Transverse colon (tissue), 4 donors: ENCODE results near the gene MTF2. TPM values are rescaled to one million over a fixed set of nuclear protein-coding genes. Genes with fewer than 3 reads are reported as not detected.

ENCODE experiments used
- DNase-seq: peaks from one replicate; pipeline ENCODE4 v3.0.0-alpha.2; 2019
- H3K27ac ChIP-seq, 4 donors: fragments of 200-600 bp; sonication (generic); 2 replicates each; pipeline ENCODE4 v1.5.1; 2016 to 2018; ENCODE audit warnings: inconsistent platforms in 4 of 4
- H3K27me3 ChIP-seq: fragments of 200-600 bp; sonication (generic); 2 replicates; pipeline ENCODE4 v1.5.1; 2017; ENCODE audit warnings: inconsistent platforms
- H3K36me3 ChIP-seq, 4 donors: fragments of 200-600 bp; sonication (generic); 2 replicates each; pipeline ENCODE4 v1.5.1; 2017 to 2019; ENCODE audit warnings: inconsistent platforms in 4 of 4
- H3K4me1 ChIP-seq, 4 donors: fragments of 200-600 bp; sonication (generic); 2 replicates each; pipeline ENCODE4 v1.5.1; 2017 to 2020; ENCODE audit warnings: inconsistent platforms in 4 of 4
- H3K4me3 ChIP-seq, 4 donors: fragments of 200-600 bp; sonication (generic); 1 replicate in 1 of 4; 2 replicates in 3 of 4; pipeline versions ENCODE4 v1.5.1 to v1.6.1; 2017 to 2019; ENCODE audit warnings: inconsistent platforms in 4 of 4
- H3K9me3 ChIP-seq, 2 donors: fragments of 200-600 bp; sonication (generic); 2 replicates each; pipeline ENCODE4 v1.5.1; 2017 to 2019; ENCODE audit warnings: inconsistent platforms in 2 of 2
- CTCF ChIP-seq, 5 experiments: fragments of 200-600 bp in 3 of 5; fragments of 450-650 bp in 2 of 5; sonication (generic) in 3 of 5; IDR thresholded peaks; 1 replicate in 2 of 5; 2 replicates in 3 of 5; pipeline ENCODE4 v1.5.1; 2016 to 2017; ENCODE audit warnings: antibody characterized with exemption in 5 of 5, inconsistent platforms in 3 of 5, mild to moderate bottlenecking in 2 of 5, moderate library complexity in 1 of 5
- EP300 ChIP-seq: sonication (generic); formaldehyde crosslinking; IDR thresholded peaks from one replicate; pipeline ENCODE4 v1.6.1; 2017; ENCODE audit warnings: antibody characterized with exemption, low read depth
- POLR2A ChIP-seq: fragments of 450-650 bp; IDR thresholded peaks from one replicate; pipeline ENCODE4 v1.6.1; 2016; ENCODE audit warnings: antibody characterized with exemption, mild to moderate bottlenecking, moderate library complexity
- POLR2AphosphoS5 ChIP-seq, 3 donors: sonication (generic); formaldehyde crosslinking; IDR thresholded peaks; one replicate each; pipeline ENCODE4 v1.6.1; 2016; ENCODE audit warnings: antibody characterized with exemption in 3 of 3
- WGBS, 2 donors: methylation state at CpG; one replicate each; pipeline ENCODE4 v1.1.5; 2018; ENCODE audit warnings: low coverage in 1 of 2; 5-methylcytosine and 5-hydroxymethylcytosine counted together
- in situ Hi-C, 4 donors: fragments of 200-750 bp; cut with MboI; loops; one replicate each; pipeline versions ENCODE4 v1.15.0 to v1.15.1; 2017; ENCODE audit warnings: low sequenced_read_pairs in 3 of 4, low pct_ligation_motif_present in 1 of 4, low pct_unique_long_range_greater_than_20kb in 1 of 4
- intact Hi-C: fragments of 100-400 bp; cut with DNase I; formaldehyde crosslinking; loops from one replicate; pipeline ENCODE4 v1.15.1; 2023; ENCODE audit warnings: low total_unique reads
- total RNA-seq, 4 donors: library from RNA; depleted of rRNA; stranded (reverse); fragments of >200 nt; gene quantifications; one replicate each; pipeline ENCODE4 v1.1.0, GENCODE V29; 2016

The MTF2 gene
- total RNA-seq, 4 donors from 2014 or later = 9.0 to 33.3 (median 22.4) TPM

- in situ Hi-C loops (no loop called here), intact Hi-C loops (no loop called here)
- no peaks in the 10 kb centered on the region for H3K9me3 ChIP-seq
- WGBS, 2 donors = 52 to 57% methylated on average over 2 of the region's 2 CpGs
- no peaks in the 10 kb centered on the region for H3K27me3 ChIP-seq
- no peak overlapping the region for H3K4me3 ChIP-seq
- peaks cover 0 to 32% (median 14%) of the 10 kb centered on the region in 4 donors for H3K4me1 ChIP-seq
- peaks cover 0 to 32% (median 9%) of the 10 kb centered on the region in 4 donors for H3K36me3 ChIP-seq
- TF ChIP-seq POLR2AphosphoS5 (IDR thresholded peaks at IDR 0.05) = no peak
- TF ChIP-seq EP300 = no peak
- TF ChIP-seq POLR2A = no peak
- no peak for TF ChIP-seq CTCF (IDR thresholded peaks at IDR 0.05)
- H3K27ac ChIP-seq = peak overlapping the region in 2 of 4 donors; percentile 16 to 36
- DNase-seq = no peak
Measured at GRCh38 chr1:93114391-93114790, 35.3 kb downstream of the MTF2 start.

- intact Hi-C loops (no loop called here), in situ Hi-C loops (no loop called here)
- Histone ChIP-seq H3K27ac (no peak overlapping the region), H3K36me3 (peaks cover 0 to 44% (median 20%) of the 10 kb centered on the region in 4 donors), H3K9me3 (no peaks in the 10 kb centered on the region), H3K27me3 (no peaks in the 10 kb centered on the region), H3K4me1 (peaks cover 0 to 26% (median 4%) of the 10 kb centered on the region in 4 donors), H3K4me3 (no peak overlapping the region)
- TF ChIP-seq POLR2A = no peak
- no peak for TF ChIP-seq EP300
- TF ChIP-seq POLR2AphosphoS5 (IDR thresholded peaks at IDR 0.05) = no peak
- TF ChIP-seq CTCF (IDR thresholded peaks at IDR 0.05) = no peak
- DNase-seq = no peak
Measured at GRCh38 chr1:93120614-93121013, 41.5 kb downstream of the MTF2 start.

- H3K27me3 ChIP-seq = no peaks in the 10 kb centered on the region
- intact Hi-C loops = no loop called here
- peaks cover 0 to 25% (median 4%) of the 10 kb centered on the region in 4 donors for H3K4me1 ChIP-seq
- 56 to 76% methylated on average over 4 of the region's 4 CpGs for WGBS, 2 donors
- H3K4me3 ChIP-seq = no peak overlapping the region
- H3K9me3 ChIP-seq = no peaks in the 10 kb centered on the region
- no peak for TF ChIP-seq POLR2AphosphoS5 (IDR thresholded peaks at IDR 0.05)
- in situ Hi-C loops = no loop called here
- H3K27ac ChIP-seq = peak overlapping the region in 1 of 4 donors; percentile 19
- peaks cover 0 to 34% (median 14%) of the 10 kb centered on the region in 4 donors for H3K36me3 ChIP-seq
- DNase-seq = no peak
Measured at GRCh38 chr1:93123201-93123783, 44.2 kb downstream of the MTF2 start.

- intact Hi-C loops (no loop called here), in situ Hi-C loops (no loop called here)
- no peak overlapping the region for H3K27ac ChIP-seq
- H3K36me3 ChIP-seq = peaks cover 0 to 20% (median 9%) of the 10 kb centered on the region in 4 donors
- no peak overlapping the region for H3K4me3 ChIP-seq
- 62 to 67% methylated on average over 4 of the region's 4 CpGs for whole genome bisulfite sequencing, 2 donors
- no peaks in the 10 kb centered on the region for H3K9me3 ChIP-seq
- no peak for DNase-seq
- H3K27me3 ChIP-seq = no peaks in the 10 kb centered on the region
- peaks cover 0 to 25% (median 4%) of the 10 kb centered on the region in 4 donors for H3K4me1 ChIP-seq
- TF ChIP-seq CTCF (IDR thresholded peaks at IDR 0.05) (no peak), POLR2AphosphoS5 (IDR thresholded peaks at IDR 0.05) (no peak), POLR2A (no peak), EP300 (no peak)
Measured at GRCh38 chr1:93124556-93125355, 45.7 kb downstream of the MTF2 start.
